Measurements from ENCODE around the gene CLIC1.

CLIC1 gene

GRCh38 chr6:31769684-31770371, 33.5 kb upstream of the CLIC1 start:
- DNase-seq (ENCODE audit: insufficient read length, low spot score): peak; percentile 85
- FAIRE-seq: peak; percentile 62

GRCh38 chr6:31768363-31769257, 32.3 kb upstream of the CLIC1 start:
- DNase-seq (ENCODE audit: insufficient read length, low spot score) (no peak), FAIRE-seq (no peak)

GRCh38 chr6:31767096-31767645, 30.8 kb upstream of the CLIC1 start:
- FAIRE-seq (no peak), DNase-seq (ENCODE audit: insufficient read length, low spot score) (no peak)

DNA sequence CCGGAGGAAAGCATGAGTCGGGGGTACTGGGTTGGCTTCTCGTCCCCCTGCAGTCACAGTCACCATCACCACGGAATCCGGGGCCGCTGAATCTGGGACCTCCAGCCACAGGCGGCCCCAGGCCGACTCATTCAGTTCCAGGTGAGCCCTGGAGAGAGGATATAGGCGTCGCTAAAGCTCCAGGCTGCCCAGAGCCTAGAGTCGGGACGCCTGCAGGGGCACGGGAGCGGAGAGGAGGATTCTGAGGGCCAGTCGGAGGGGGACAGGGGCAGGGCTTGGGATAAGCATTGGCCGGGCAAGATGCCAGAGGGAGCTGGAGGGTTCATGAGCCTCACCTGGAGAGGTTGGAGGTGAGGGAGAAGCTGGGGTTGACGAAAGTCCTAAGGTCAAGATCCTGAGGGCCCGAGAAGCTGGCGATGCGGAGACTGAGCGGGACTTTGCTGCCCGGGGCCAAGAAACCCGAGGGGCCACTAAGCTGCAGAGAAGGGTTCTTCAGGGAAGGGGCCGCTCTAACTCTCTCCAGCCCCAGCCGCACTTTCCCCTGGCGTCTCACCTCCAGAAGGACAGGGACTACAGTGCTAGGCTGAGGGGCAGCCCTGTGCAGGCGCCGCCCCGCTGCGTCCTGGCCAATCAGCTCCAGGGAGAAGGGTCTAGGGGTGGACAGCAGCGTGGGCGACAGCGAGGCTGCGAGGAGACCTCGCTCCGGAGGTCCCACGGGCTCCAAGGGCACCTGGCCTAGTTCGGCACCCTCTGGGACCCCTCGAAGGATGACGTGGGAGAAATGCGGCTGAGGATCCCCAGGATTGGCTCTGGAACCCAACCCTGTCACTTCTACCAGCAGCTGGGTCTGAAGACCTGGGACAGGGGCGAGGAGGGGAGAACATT, 29.8 kb upstream of the CLIC1 start:
- no peak for DNase-seq (ENCODE audit: insufficient read length, low spot score)
- FAIRE-seq: no peak

GRCh38 chr6:31765559-31765909, 29.2 kb upstream of the CLIC1 start:
- DNase-seq (ENCODE audit: insufficient read length, low spot score): no peak
- no peak for FAIRE-seq

DNA sequence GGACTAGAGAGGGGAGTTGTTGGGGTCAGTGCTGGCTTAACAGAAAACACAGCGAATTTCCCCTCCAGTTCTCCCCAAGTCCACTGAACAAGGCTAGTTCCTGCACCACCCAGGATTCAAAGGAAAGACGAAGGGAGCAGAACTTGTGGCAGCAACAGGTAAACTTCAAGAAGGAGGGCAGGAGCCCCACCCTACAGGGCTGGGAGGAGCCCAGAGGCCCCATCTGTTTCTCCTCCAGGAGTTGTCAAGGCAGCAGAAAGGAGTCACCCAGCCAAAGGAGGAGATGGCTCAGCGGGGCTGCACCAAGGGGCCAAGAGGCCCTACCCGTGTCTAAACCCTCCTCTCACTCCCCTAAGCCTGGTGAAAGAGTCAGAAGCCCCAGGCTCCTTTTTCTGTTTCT, 27.9 kb upstream of the CLIC1 start:
- DNase-seq (ENCODE audit: insufficient read length, low spot score) (no peak), FAIRE-seq (no peak)

DNA sequence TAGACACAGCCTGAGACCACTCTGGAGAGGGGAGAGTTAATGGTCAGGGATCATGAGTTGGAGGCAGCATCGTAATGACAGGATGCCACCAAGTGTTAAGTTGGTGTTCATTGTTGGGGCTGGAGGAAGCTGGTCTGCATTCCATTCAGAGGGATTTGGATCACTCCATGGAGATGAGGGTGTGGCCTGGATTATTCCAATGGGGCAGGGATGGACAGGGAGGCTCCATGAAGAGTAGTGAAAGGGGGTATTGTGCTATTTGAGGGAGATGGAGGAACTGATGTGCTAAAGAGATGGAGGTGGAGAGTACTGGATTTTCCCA, 27.2 kb upstream of the CLIC1 start:
- FAIRE-seq: no peak
- no peak for DNase-seq (ENCODE audit: insufficient read length, low spot score)

DNA sequence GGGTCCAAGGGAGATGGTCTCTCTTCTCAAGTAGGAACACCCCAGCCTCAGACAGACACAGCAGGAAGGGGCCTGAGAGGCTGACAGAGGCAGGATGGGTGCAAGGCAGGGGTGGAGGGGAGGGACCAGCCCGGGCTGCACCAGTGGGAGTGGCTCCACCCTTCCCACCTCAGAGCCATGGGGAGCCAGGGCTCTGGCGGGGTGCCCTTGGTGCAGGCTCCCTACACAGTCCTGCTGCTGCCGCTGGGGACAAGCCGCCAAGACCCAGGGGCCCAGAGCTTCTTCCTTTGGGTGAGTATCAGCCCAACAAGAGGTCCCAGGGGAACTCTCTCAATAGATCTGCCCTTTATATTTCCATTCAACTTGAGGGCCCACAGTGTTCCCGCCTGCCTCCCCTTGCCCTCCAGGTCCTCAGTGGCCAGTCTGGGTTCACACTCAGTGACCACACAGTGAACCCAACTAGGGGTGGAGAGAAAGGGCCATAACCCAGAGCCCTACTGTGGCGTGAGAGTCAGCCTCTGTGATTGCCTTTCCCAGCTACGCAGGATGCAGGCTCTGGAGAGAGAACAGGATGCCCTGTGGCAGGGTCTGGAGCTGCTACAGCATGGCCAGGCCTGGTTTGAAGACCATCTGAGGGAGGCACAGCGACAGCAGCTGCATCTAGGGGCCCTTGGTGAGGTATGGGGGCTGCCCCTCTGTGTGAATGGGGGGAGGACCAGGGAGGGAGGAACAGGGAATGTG, 26.7 kb upstream of the CLIC1 start:
- no peak for FAIRE-seq
- DNase-seq (ENCODE audit: insufficient read length, low spot score): no peak

- DNase-seq (ENCODE audit: insufficient read length, low spot score) (no peak), FAIRE-seq (no peak)
Observed at GRCh38 chr6:31762356-31762755, 26.0 kb upstream of the CLIC1 start, which contains the start of gene SAPCD1. Gene SAPCD1 (plus strand): TSS chr6:31762656. CDS start chr6:31763055, 399 bp downstream.

DNA sequence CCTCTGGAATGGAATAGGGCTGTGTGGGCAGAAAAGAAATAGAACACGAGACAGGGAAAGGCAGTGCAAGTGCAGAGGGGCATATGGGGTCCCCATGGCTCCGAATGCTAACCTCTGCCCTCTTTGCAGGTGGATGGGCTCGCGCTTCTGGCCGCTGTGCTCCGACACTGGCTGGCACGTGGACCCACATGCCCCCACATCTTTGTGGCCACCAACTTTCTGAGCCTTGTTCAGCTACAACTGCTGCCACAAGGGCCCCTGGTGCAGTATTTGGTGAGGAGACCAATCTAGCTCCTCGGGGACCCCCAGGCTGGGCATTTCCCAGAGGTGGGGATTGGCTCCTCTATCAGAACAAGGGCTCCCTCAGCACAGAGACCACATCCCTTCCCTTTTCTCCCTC, 25.0 kb upstream of the CLIC1 start:
- FAIRE-seq (no peak), DNase-seq (ENCODE audit: insufficient read length, low spot score) (no peak)

DNA sequence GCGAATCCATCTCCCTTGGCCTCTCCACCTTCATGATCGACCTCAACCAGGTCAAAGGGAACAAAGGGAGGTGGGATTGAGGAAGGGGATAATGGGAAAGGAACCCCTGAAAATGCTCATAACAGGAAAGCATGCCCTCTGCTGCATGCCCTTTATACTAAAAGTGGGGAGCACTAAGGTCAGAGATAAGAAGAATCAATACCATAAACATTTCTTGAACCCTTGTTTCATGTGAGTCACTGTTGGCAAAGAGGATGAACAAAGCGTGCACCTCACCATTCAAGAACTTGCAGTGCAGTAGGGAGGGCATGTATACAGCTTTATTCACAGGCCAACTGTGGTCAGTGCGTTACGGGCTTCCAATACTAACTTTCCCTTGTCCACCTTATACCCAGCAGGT, 24.5 kb upstream of the CLIC1 start:
- FAIRE-seq (no peak), DNase-seq (ENCODE audit: insufficient read length, low spot score) (no peak)

DNA sequence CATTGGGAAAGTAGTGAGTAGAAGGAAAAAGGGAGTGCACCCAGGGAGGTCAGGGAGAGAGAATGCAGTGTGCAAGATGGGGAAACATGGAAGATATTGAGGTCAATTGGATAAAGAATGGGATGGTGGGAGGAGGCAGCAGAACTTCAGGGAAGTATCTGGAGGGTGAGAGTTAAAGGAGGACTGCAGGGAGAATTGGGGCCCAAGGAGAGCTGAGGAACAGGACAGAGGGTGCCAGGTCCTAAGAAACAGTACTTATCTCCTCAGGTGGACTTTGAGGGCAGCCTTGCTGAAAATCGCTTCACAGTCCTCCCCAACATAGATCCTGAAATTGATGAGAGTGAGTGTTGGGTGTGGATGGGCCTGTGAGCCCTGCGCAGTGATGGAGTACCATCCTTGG, 22.0 kb upstream of the CLIC1 start:
- DNase-seq (ENCODE audit: insufficient read length, low spot score): no peak
- FAIRE-seq: no peak

GRCh38 chr6:31752739-31753319, 16.5 kb upstream of the CLIC1 start:
- FAIRE-seq: no peak
- DNase-seq (ENCODE audit: insufficient read length, low spot score): no peak

DNA sequence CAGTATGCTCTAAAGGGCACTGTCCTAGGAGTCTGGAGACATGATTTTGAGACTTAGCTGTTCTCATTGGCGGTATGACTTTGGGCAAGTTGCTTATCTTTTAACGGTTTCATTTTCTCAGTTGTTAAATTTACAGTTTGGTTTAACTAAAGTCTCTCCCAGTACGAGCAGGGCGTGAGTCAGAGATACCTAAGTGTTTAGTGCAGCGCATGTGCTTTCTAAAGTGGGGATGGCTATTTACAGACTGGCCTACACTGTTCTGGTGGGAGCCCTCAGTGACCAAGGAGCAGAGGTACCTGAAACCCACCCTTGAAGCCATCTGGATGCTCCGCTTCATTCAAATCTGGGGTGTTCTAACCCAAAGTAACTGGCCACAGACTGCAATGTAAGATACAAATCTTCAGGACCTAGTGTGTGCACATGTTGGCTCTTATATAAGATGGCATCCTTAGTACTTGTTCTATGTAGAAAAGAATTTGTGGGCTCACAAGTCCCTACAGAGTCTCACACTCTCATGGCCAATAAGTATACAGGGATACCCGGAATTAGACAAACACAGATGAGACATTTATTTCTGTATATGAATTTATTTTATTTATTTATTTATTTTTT, 14.2 kb upstream of the CLIC1 start:
- DNase-seq (ENCODE audit: insufficient read length, low spot score) (no peak), FAIRE-seq (no peak)

GRCh38 chr6:31749301-31750036, 13.1 kb upstream of the CLIC1 start:
- no peak for FAIRE-seq
- DNase-seq (ENCODE audit: insufficient read length, low spot score): no peak

- DNase-seq (ENCODE audit: insufficient read length, low spot score) (no peak), FAIRE-seq (no peak)
Observed at GRCh38 chr6:31744422-31744821, 8.1 kb upstream of the CLIC1 start.

DNA sequence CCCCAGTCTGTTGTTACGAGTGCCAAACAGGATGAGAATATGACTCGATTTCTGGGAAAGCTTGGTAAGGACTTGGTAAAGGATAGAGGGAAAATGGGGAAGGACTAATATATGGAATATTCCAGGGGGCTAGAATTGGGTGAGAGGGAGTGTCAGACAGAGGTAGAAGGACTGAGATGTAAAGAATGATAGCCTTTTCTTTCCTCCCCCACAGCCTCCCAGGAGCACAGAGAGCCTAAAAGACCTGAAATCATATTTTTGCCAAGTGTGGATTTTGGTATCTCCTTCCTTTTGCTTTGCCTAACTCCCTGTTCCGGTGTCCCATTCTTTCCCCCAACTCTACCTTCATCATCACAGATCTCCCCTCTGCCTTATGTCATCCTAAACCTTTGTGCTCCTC, 6.6 kb upstream of the CLIC1 start:
- DNase-seq (ENCODE audit: insufficient read length, low spot score): no peak
- no peak for FAIRE-seq

DNA sequence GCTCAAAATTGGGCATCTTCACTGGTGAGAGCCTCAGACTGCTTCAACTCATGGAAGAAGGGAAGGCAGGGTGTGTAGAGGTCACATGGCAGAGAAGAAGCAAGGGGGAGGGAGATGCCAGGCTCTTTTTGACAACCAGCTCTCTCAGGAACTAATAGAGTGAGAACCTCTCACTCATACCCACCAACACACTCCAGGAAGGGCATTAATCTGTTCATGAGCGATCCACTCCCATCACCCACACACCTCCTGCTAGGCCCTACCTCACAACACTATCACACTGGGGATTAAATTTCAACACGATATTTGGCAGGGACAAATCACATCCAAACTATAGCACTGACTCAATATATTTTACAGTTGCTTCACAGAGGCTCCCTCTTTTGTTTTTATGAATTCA, 5.5 kb upstream of the CLIC1 start:
- DNase-seq (ENCODE audit: insufficient read length, low spot score): no peak
- FAIRE-seq: no peak
